HepG2 (cell line): Measurements from ENCODE around the gene ZNF561. TPM values are rescaled to one million over a fixed set of nuclear protein-coding genes. Genes with fewer than 3 reads are reported as not detected.

Source experiments
- AHR ChIP-seq: IDR thresholded peaks from 2 replicates; pipeline ENCODE4 v1.6.1; 2018; ENCODE audit warnings: missing genetic modification reagents, missing compliant biosample characterization
- ARID2 ChIP-seq: sonication (generic); formaldehyde crosslinking; IDR thresholded peaks from 2 replicates; pipeline ENCODE4 v1.8.1; 2022; ENCODE audit warnings: mild to moderate bottlenecking, missing genetic modification reagents, borderline replicate concordance
- CBFB ChIP-seq: sonication (generic); formaldehyde crosslinking; IDR thresholded peaks from 2 replicates; pipeline ENCODE4 v1.4.0; 2020; ENCODE audit warnings: missing genetic modification reagents
- DBP ChIP-seq: sonication (generic); formaldehyde crosslinking; IDR thresholded peaks from 2 replicates; pipeline ENCODE4 v1.4.0; 2020; ENCODE audit warnings: missing genetic modification reagents; ENCODE audit errors: not compliant biosample characterization
- DMAP1 ChIP-seq: IDR thresholded peaks from 2 replicates; pipeline ENCODE4 v1.6.1; 2016
- ELF4 ChIP-seq: sonication (generic); formaldehyde crosslinking; IDR thresholded peaks from 2 replicates; pipeline ENCODE4 v1.5.0; 2020; ENCODE audit warnings: missing genetic modification reagents, mild to moderate bottlenecking, moderate library complexity, borderline replicate concordance
- FIP1L1 ChIP-seq: fragments of 200-400 bp; formaldehyde crosslinking; IDR thresholded peaks from 2 replicates; pipeline ENCODE4 v1.6.1; 2018; ENCODE audit warnings: low read depth, mild to moderate bottlenecking, low read length, moderate library complexity, borderline replicate concordance; ENCODE audit not compliant: insufficient read depth
- HBP1 ChIP-seq: IDR thresholded peaks from 2 replicates; pipeline ENCODE4 v1.6.1; 2016; ENCODE audit warnings: low read depth, control low read depth
- HNRNPK ChIP-seq: fragments of 200-400 bp; formaldehyde crosslinking; IDR thresholded peaks from 2 replicates; pipeline ENCODE4 v1.6.1; 2018; ENCODE audit warnings: low read length, low read depth, moderate library complexity, mild to moderate bottlenecking; ENCODE audit not compliant: poor library complexity, severe bottlenecking
- PLRG1 ChIP-seq: fragments of 450-650 bp; conservative IDR thresholded peaks from 2 replicates; pipeline ENCODE4 v1.6.1; 2016
- RBAK ChIP-seq: sonication (generic); formaldehyde crosslinking; IDR thresholded peaks from 2 replicates; pipeline ENCODE4 v1.5.1; 2020; ENCODE audit warnings: mild to moderate bottlenecking, missing genetic modification reagents
- SKI ChIP-seq: fragments of 450-650 bp; IDR thresholded peaks from one replicate; pipeline ENCODE4 v1.6.1; 2018; ENCODE audit warnings: mild to moderate bottlenecking; ENCODE audit not compliant: partially characterized antibody
- SNAPC5 ChIP-seq: sonication (generic); formaldehyde crosslinking; IDR thresholded peaks from 2 replicates; pipeline ENCODE4 v1.8.1; 2023; ENCODE audit warnings: mild to moderate bottlenecking, missing genetic modification reagents, borderline replicate concordance
- SPEN ChIP-seq: sonication (generic); formaldehyde crosslinking; IDR thresholded peaks from 2 replicates; pipeline ENCODE4 v1.5.1; 2020; ENCODE audit warnings: low read depth, mild to moderate bottlenecking, missing genetic modification reagents
- ZFP36 ChIP-seq: fragments of 150-350 bp; IDR thresholded peaks from 2 replicates; pipeline ENCODE4 v1.6.1; 2018; ENCODE audit warnings: borderline replicate concordance, low read length, low read depth; ENCODE audit not compliant: partially characterized antibody
- ZFY ChIP-seq: sonication (generic); formaldehyde crosslinking; IDR thresholded peaks from 2 replicates; pipeline ENCODE4 v1.4.0; 2020; ENCODE audit warnings: missing genetic modification reagents
- ZFYVE20 ChIP-seq: sonication (generic); formaldehyde crosslinking; IDR thresholded peaks from 2 replicates; pipeline ENCODE4 v1.8.0; 2023; ENCODE audit warnings: low read depth, mild to moderate bottlenecking, moderate library complexity, missing genetic modification reagents, borderline replicate concordance
- ZKSCAN1 ChIP-seq: fragments of 150-350 bp; IDR thresholded peaks from 2 replicates; pipeline ENCODE4 v1.6.1; 2014; ENCODE audit warnings: low read length
- ZNF121 ChIP-seq: sonication (generic); formaldehyde crosslinking; IDR thresholded peaks from 2 replicates; pipeline ENCODE4 v1.5.0; 2020; ENCODE audit warnings: mild to moderate bottlenecking, missing genetic modification reagents
- ZNF224 ChIP-seq: sonication (generic); formaldehyde crosslinking; IDR thresholded peaks from 2 replicates; pipeline ENCODE4 v1.5.0; 2020; ENCODE audit warnings: mild to moderate bottlenecking, missing genetic modification reagents
- ZNF382 ChIP-seq: sonication (generic); formaldehyde crosslinking; IDR thresholded peaks from 2 replicates; pipeline ENCODE4 v1.5.0; 2020; ENCODE audit warnings: missing genetic modification reagents, mild to moderate bottlenecking, borderline replicate concordance
- ZNF441 ChIP-seq: sonication (generic); formaldehyde crosslinking; IDR thresholded peaks from 2 replicates; pipeline ENCODE4 v1.7.0; 2021; ENCODE audit warnings: missing genetic modification reagents, borderline replicate concordance
- ZNF569 ChIP-seq: sonication (generic); formaldehyde crosslinking; IDR thresholded peaks from 2 replicates; pipeline ENCODE4 v1.5.0; 2020; ENCODE audit warnings: mild to moderate bottlenecking, missing genetic modification reagents, moderate library complexity, borderline replicate concordance
- ZNF619 ChIP-seq: sonication (generic); formaldehyde crosslinking; IDR thresholded peaks from 2 replicates; pipeline ENCODE4 v1.4.0; 2020; ENCODE audit warnings: mild to moderate bottlenecking, missing genetic modification reagents
- ZNF672 ChIP-seq: sonication (generic); formaldehyde crosslinking; IDR thresholded peaks from 2 replicates; pipeline ENCODE4 v1.8.1; 2022; ENCODE audit warnings: missing genetic modification reagents
- ZNF800 ChIP-seq: sonication (generic); formaldehyde crosslinking; IDR thresholded peaks from 2 replicates; pipeline ENCODE4 v1.4.0; 2020; ENCODE audit warnings: missing genetic modification reagents
- polyA plus RNA-seq, 8 experiments: library from polyadenylated mRNA; depleted of rRNA in 3 of 8; stranded (reverse) in 7 of 8; unstranded in 1 of 8; fragments of >200 nt; fragmentation: Illumina TruSeq in 4 of 8; extraction: Trizol in 4 of 8; gene quantifications; 2 replicates each; pipeline versions ENCODE4 v1.2.1 to v1.2.3, GENCODE V29; 2011 to 2016; ENCODE audit warnings: low read depth in 4 of 8, missing spikeins in 1 of 8, mixed read lengths in 1 of 8; ENCODE audit not compliant: insufficient read depth in 1 of 8
- total RNA-seq, 5 experiments: library from RNA; depleted of rRNA; stranded (reverse); fragments of >200 nt; fragmentation: Illumina TruSeq; extraction: Trizol; gene quantifications; 2 replicates each; pipeline ENCODE4 v1.2.3, GENCODE V29; 2016; ENCODE audit warnings: low read depth in 1 of 5

The ZNF561 gene
- total and polyA plus RNA-seq, 2 of the 13 experiments (the other 11 are each of a cell fraction or from before 2014, with no cell fraction given) = 19.8 to 35.1 TPM

GRCh38 chr19:9621156-9622037 is at the start of gene ZNF561 (continued):
- TF ChIP-seq ZNF569 = no peak
- no peak; the same call in 1 of the 2 replicates for TF ChIP-seq HBP1 (CRISPR knock-in tag)
- TF ChIP-seq ZFP36 = no peak
- no peak for TF ChIP-seq ZNF224 (CRISPR knock-in tag)
- peak; percentile 94 for TF ChIP-seq SPEN (CRISPR knock-in tag)
- TF ChIP-seq ARID2 (CRISPR knock-in tag) = no peak
- no peak for TF ChIP-seq RBAK
- TF ChIP-seq ZNF441 = no peak; the same call in 1 of the 2 replicates
- TF ChIP-seq DMAP1 (CRISPR knock-in tag) = peak; percentile 89
- TF ChIP-seq ZNF800 (CRISPR knock-in tag) = no peak
- peak; percentile 44; the same call in 1 of the 2 replicates for TF ChIP-seq ELF4 (CRISPR knock-in tag)
- TF ChIP-seq DBP (CRISPR knock-in tag) = peak; percentile 51
- peak; percentile 38; the same call in 1 of the 2 replicates for TF ChIP-seq ZKSCAN1
- TF ChIP-seq ZNF382 (CRISPR knock-in tag) = no peak
- no peak for TF ChIP-seq FIP1L1
- no peak for TF ChIP-seq ZNF672 (CRISPR knock-in tag)
- TF ChIP-seq SNAPC5 = no peak
- TF ChIP-seq HNRNPK = no peak
- TF ChIP-seq ZFY (CRISPR knock-in tag) = peak; percentile 96
- no peak; the same call in 1 of the 2 replicates for TF ChIP-seq AHR (CRISPR knock-in tag)
- TF ChIP-seq PLRG1 = no peak
- no peak for TF ChIP-seq ZFYVE20
- TF ChIP-seq CBFB (CRISPR knock-in tag) = no peak; the same call in 1 of the 2 replicates
- peak; percentile 42 for TF ChIP-seq ZNF121 (CRISPR knock-in tag)
- TF ChIP-seq SKI = peak; percentile 46
- TF ChIP-seq ZNF619 (CRISPR knock-in tag) = peak; percentile 6
